OCI-LY1 (cell line): ENCODE results near the gene MYL10.

Experiments used
- H2AFZ ChIP-seq: fragments of 200-600 bp; sonication (generic), shearing (Covaris generic); 2 replicates; pipeline ENCODE4 v1.6.0; 2014; ENCODE audit warnings: antibody characterized with exemption, mild to moderate bottlenecking, low read length
- H3F3A ChIP-seq: fragments of 200-600 bp; sonication (generic), shearing (Covaris generic); 2 replicates; pipeline ENCODE4 v1.6.0; 2014; ENCODE audit warnings: mild to moderate bottlenecking, antibody characterized with exemption, low read length, moderate library complexity; ENCODE audit not compliant: insufficient read depth
- H3K27ac ChIP-seq: fragments of 200-600 bp; sonication (generic); 2 replicates; pipeline ENCODE4 v1.5.1; 2014; ENCODE audit warnings: low read length, mixed run types, mild to moderate bottlenecking, low read depth; ENCODE audit not compliant: poor library complexity, severe bottlenecking
- H3K27me3 ChIP-seq: fragments of 200-600 bp; sonication (generic); 2 replicates; pipeline ENCODE4 v1.6.0; 2014; ENCODE audit warnings: antibody characterized with exemption, mild to moderate bottlenecking, low read length, moderate library complexity; ENCODE audit not compliant: insufficient read depth
- H3K36me3 ChIP-seq: fragments of 200-600 bp; sonication (generic); 2 replicates; pipeline ENCODE4 v1.6.1; 2014; ENCODE audit warnings: mild to moderate bottlenecking, antibody characterized with exemption, low read length, moderate library complexity, mixed read lengths; ENCODE audit not compliant: insufficient read depth
- H3K4me1 ChIP-seq: fragments of 200-600 bp; sonication (generic); 2 replicates; pipeline ENCODE4 v1.5.1; 2014; ENCODE audit warnings: mild to moderate bottlenecking, low read length, moderate library complexity; ENCODE audit not compliant: insufficient read depth, severe bottlenecking
- H3K4me2 ChIP-seq: fragments of 200-600 bp; sonication (generic), shearing (Covaris generic); 2 replicates; pipeline ENCODE4 v1.6.1; 2014; ENCODE audit warnings: low read length
- H3K4me3 ChIP-seq: fragments of 200-600 bp; sonication (generic); 2 replicates; pipeline ENCODE4 v1.5.1; 2014; ENCODE audit warnings: low read length, low read depth, mild to moderate bottlenecking, mixed read lengths; ENCODE audit not compliant: poor library complexity, severe bottlenecking
- H3K79me2 ChIP-seq: fragments of 200-600 bp; shearing (Covaris generic); 2 replicates; pipeline ENCODE4 v1.6.1; 2016; ENCODE audit warnings: mixed run types, low read length, mixed read lengths; ENCODE audit not compliant: insufficient read depth
- H3K9ac ChIP-seq: fragments of 200-600 bp; sonication (generic), shearing (Covaris generic); 2 replicates; pipeline ENCODE4 v1.6.1; 2014; ENCODE audit warnings: mild to moderate bottlenecking, low read length, mixed read lengths
- H3K9me2 ChIP-seq: fragments of 200-600 bp; sonication (generic), shearing (Covaris generic); 2 replicates; pipeline ENCODE4 v1.6.1; 2014; ENCODE audit warnings: low read depth, mild to moderate bottlenecking, low read length, mixed read lengths
- H3K9me3 ChIP-seq: fragments of 200-600 bp; shearing (Covaris generic); 2 replicates; pipeline ENCODE4 v1.6.1; 2014; ENCODE audit warnings: low read length, mixed read lengths
- H4K20me1 ChIP-seq: fragments of 200-600 bp; sonication (generic), shearing (Covaris generic); 2 replicates; pipeline ENCODE4 v1.6.0; 2016; ENCODE audit warnings: mild to moderate bottlenecking, low read length; ENCODE audit not compliant: insufficient read depth
- CTCF ChIP-seq: fragments of 200-600 bp; sonication (generic), shearing (Covaris generic); IDR thresholded peaks from 2 replicates; pipeline ENCODE4 v1.5.1; 2017; ENCODE audit warnings: mild to moderate bottlenecking, antibody characterized with exemption, low read length, moderate library complexity, mixed read lengths
- EZH2 ChIP-seq: fragments of 200-600 bp; sonication (generic), shearing (Covaris generic); IDR thresholded peaks from 2 replicates; pipeline ENCODE4 v1.8.0; 2017; ENCODE audit warnings: borderline replicate concordance, mixed run types, mild to moderate bottlenecking, antibody characterized with exemption, low read length, moderate library complexity, mixed read lengths

MYL10 gene

GRCh38 chr7:101667920-101668319 is 38.8 kb upstream of the MYL10 start:
- H3K9ac ChIP-seq: no peak overlapping the region
- peaks cover 12% of the 10 kb centered on the region; the same call in 1 of the 2 replicates for H3K9me3 ChIP-seq
- no peaks in the 10 kb centered on the region for H3K79me2 ChIP-seq
- peaks cover 26% of the 10 kb centered on the region; the same call in 1 of the 2 replicates for H3K27me3 ChIP-seq
- H3K4me2 ChIP-seq: no peak overlapping the region
- no peak overlapping the region for H3K4me3 ChIP-seq
- TF ChIP-seq CTCF (no peak), EZH2 (no peak)
- H3F3A ChIP-seq: no peaks in the 10 kb centered on the region
- no peak overlapping the region for H3K27ac ChIP-seq
- no peaks in the 10 kb centered on the region; the same call in 1 of the 2 replicates for H3K36me3 ChIP-seq
- no peaks in the 10 kb centered on the region for H4K20me1 ChIP-seq
- H2AFZ ChIP-seq: no peak overlapping the region
- no peaks in the 10 kb centered on the region for H3K9me2 ChIP-seq
- no peaks in the 10 kb centered on the region for H3K4me1 ChIP-seq

DNA sequence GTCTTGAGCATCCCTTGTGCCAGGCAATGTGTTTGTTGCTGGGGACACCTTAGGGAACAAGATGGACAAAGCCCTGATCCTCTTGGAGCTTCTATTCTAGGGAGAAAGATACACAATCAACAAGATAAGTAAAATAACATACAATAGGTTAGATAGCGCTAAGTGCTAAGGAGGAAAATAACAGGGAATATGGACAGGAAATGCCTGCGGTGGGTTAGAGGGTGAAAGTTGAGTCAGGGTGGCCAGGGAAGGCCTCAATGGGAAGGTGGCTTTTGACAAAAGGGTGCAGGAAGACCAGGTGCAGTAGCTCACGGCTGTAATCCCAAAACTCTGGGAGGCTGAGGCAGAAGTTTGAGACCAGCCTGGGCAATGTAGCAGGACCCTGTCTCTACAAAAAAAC is 38.3 kb upstream of the MYL10 start:
- H3K4me3 ChIP-seq: no peak overlapping the region
- peaks cover 17% of the 10 kb centered on the region; the same call in 1 of the 2 replicates for H3K9me3 ChIP-seq
- no peaks in the 10 kb centered on the region for H3K9me2 ChIP-seq
- H4K20me1 ChIP-seq: no peaks in the 10 kb centered on the region
- no peak overlapping the region for H2AFZ ChIP-seq
- H3K9ac ChIP-seq: no peak overlapping the region
- no peaks in the 10 kb centered on the region for H3K4me1 ChIP-seq
- H3K27me3 ChIP-seq: peaks cover 27% of the 10 kb centered on the region; the same call in 1 of the 2 replicates
- no peaks in the 10 kb centered on the region for H3K79me2 ChIP-seq
- TF ChIP-seq CTCF (no peak), EZH2 (no peak)
- no peaks in the 10 kb centered on the region for H3K36me3 ChIP-seq
- no peak overlapping the region for H3K4me2 ChIP-seq
- no peak overlapping the region for H3K27ac ChIP-seq
- H3F3A ChIP-seq: no peaks in the 10 kb centered on the region

DNA sequence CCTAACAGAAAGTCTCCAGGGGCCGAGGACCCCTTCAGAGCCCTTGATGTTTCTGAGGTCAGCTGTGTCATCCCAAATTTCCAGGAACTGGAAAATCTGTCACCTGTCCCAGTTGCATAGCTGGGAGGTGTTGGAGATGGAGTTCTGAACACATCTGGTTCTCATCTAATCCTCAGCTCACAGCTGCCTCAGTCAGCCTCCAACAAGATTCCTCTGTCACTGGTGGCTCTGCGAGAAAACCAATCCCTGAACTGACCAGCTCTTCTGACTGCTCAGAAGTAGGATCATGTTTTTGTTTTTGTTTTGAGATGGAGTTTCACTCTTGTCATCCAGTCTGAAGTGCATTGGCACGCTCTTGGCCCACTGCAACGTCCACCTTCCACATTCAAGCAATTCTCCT is 37.6 kb upstream of the MYL10 start:
- no peaks in the 10 kb centered on the region for H3K79me2 ChIP-seq
- H3K9ac ChIP-seq: no peak overlapping the region
- no peaks in the 10 kb centered on the region for H4K20me1 ChIP-seq
- no peaks in the 10 kb centered on the region for H3K4me1 ChIP-seq
- peaks cover 33% of the 10 kb centered on the region; the same call in 1 of the 2 replicates for H3K27me3 ChIP-seq
- H3K4me2 ChIP-seq: no peak overlapping the region
- no peaks in the 10 kb centered on the region for H3K9me2 ChIP-seq
- no peak overlapping the region for H2AFZ ChIP-seq
- H3K4me3 ChIP-seq: no peak overlapping the region
- TF ChIP-seq CTCF (no peak), EZH2 (no peak)
- no peak overlapping the region for H3K27ac ChIP-seq
- H3F3A ChIP-seq: no peaks in the 10 kb centered on the region
- peaks cover 19% of the 10 kb centered on the region; the same call in 1 of the 2 replicates for H3K9me3 ChIP-seq
- no peaks in the 10 kb centered on the region for H3K36me3 ChIP-seq
